Measurements from ENCODE around the gene CD2. TPM values are rescaled to one million over a fixed set of nuclear protein-coding genes. Genes with fewer than 3 reads are reported as not detected.

Gene CD2
- total and polyA plus RNA-seq, 2 donors (not counting 3 experiments of a cell fraction or from before 2014, with no cell fraction given) = not detected

DNA sequence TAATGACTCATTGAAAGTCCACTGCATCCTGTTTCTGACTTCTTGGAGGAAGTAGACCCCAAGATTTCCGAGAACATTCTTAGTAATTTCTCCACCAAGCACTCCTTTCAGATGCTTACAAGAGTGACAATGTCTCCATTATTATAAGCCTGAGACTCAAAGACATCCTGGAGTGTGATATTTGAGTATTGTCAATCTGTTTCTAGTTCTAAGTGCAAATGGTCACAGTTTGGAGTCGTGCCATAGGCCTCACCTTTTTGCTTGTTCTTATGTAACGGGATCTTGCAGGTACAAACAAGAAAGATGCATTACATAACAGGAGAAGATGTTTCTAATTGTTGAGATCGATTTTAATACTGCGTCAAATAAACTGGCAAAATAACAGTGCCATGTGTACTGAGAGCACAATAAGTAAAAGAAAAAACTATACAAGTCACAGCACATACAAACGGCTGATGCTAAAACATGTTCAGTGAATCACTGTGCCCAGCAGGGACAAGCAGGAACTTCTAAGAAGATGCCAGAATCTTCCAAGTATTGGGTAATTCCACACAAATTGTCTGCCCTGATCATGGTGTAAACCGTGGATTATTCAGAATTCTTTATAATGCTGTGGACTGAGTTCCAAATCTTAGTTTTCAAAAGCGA is 54.1 kb downstream of the CD2 start:
- no peaks in the 10 kb centered on the region for H3K79me2 ChIP-seq (ENCODE audit: control insufficient read depth, insufficient read depth, low read length)
- no peak for FAIRE-seq
- H4K20me1 ChIP-seq (replicated peaks; ENCODE audit: control insufficient read depth, extremely low read depth, insufficient read depth, low read length) = no peaks in the 10 kb centered on the region
- no peak overlapping the region for H2AFZ ChIP-seq (ENCODE audit: low read depth, low read length)
- dilution Hi-C loops (cut with MboI; ENCODE audit: extremely low pct_ligation_motif_present, low sequenced_read_pairs) = no loop called here
- TF ChIP-seq POLR2A (IDR thresholded peaks at IDR 0.05; ENCODE audit: low read depth, low read length) (no peak), MYC (IDR thresholded peaks at IDR 0.05; ENCODE audit: low read depth, low read length) (no peak), GATA2 (IDR thresholded peaks at IDR 0.05; ENCODE audit: insufficient read depth, insufficient read length, low read depth, low read length) (no peak), FOS (IDR thresholded peaks at IDR 0.05; ENCODE audit: borderline replicate concordance, insufficient read depth, low read length) (no peak), EZH2 (IDR thresholded peaks at IDR 0.05; ENCODE audit: borderline replicate concordance, low read depth, low read length, severe bottlenecking) (no peak), POLR2AphosphoS5 (IDR thresholded peaks at IDR 0.05; ENCODE audit: insufficient read depth, low read depth, low read length) (no peak), JUN (IDR thresholded peaks at IDR 0.05; ENCODE audit: borderline replicate concordance, insufficient read depth, insufficient read length, low read depth) (no peak)
- TF ChIP-seq, protein P1, sequence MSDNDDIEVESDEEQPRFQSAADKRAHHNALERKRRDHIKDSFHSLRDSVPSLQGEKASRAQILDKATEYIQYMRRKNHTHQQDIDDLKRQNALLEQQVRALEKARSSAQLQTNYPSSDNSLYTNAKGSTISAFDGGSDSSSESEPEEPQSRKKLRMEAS (IDR thresholded peaks at IDR 0.05; ENCODE audit: insufficient read depth, insufficient read length) = no peak
- TF ChIP-seq, protein P2, sequence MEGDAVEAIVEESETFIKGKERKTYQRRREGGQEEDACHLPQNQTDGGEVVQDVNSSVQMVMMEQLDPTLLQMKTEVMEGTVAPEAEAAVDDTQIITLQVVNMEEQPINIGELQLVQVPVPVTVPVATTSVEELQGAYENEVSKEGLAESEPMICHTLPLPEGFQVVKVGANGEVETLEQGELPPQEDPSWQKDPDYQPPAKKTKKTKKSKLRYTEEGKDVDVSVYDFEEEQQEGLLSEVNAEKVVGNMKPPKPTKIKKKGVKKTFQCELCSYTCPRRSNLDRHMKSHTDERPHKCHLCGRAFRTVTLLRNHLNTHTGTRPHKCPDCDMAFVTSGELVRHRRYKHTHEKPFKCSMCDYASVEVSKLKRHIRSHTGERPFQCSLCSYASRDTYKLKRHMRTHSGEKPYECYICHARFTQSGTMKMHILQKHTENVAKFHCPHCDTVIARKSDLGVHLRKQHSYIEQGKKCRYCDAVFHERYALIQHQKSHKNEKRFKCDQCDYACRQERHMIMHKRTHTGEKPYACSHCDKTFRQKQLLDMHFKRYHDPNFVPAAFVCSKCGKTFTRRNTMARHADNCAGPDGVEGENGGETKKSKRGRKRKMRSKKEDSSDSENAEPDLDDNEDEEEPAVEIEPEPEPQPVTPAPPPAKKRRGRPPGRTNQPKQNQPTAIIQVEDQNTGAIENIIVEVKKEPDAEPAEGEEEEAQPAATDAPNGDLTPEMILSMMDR (IDR thresholded peaks at IDR 0.05; ENCODE audit: extremely low read depth in 1 of 2, insufficient read depth in 1 of 2, low read depth in 1 of 2, low read length in 2 of 2) = no peak
- no TSS peak for BruUV-seq (replicated peaks)
- ChIA-PET CTCF (no interaction called here), POLR2A (no interaction called here)
- H3K9ac ChIP-seq (replicated peaks; ENCODE audit: extremely low read depth, insufficient read depth, low read length) = no peak overlapping the region
- peaks cover 0 to 9% of the 10 kb centered on the region in 2 experiments for H3K27me3 ChIP-seq (ENCODE audit: control insufficient read depth in 2 of 2, insufficient read depth in 2 of 2, low read length in 2 of 2)
- no peak overlapping the region for H3K27ac ChIP-seq (ENCODE audit: insufficient read depth, low read depth, low read length)
- no peak overlapping the region for H3K4me3 ChIP-seq (replicated peaks in 1 of 3; ENCODE audit: insufficient read depth in 1 of 3, low read depth in 1 of 3, low read length in 3 of 3)
- no peaks in the 10 kb centered on the region for H3K36me3 ChIP-seq (ENCODE audit: control insufficient read depth in 2 of 2, extremely low read depth in 1 of 2, insufficient read depth in 2 of 2, low read length in 2 of 2)
- DNase-seq (ENCODE audit: low read depth, low spot score) = no peak
- H3K4me1 ChIP-seq (ENCODE audit: control insufficient read depth, extremely low read depth, insufficient read depth, low read length) = no peaks in the 10 kb centered on the region
- H3K9me1 ChIP-seq (replicated peaks; ENCODE audit: control insufficient read depth, extremely low read depth, insufficient read depth, low read length) = no peaks in the 10 kb centered on the region
- H3K9me3 ChIP-seq (replicated peaks; ENCODE audit: control insufficient read depth, insufficient read depth, low read length) = no peaks in the 10 kb centered on the region
- H3K4me2 ChIP-seq (ENCODE audit: insufficient read depth, low read length) = no peak overlapping the region
- intact Hi-C loops (cut with micrococcal nuclease) = no loop called here
